ENCODE measurements around the gene PTH.

PTH gene

GRCh38 chr11:13448876-13449275 lies 46.9 kb downstream of the PTH start:
- DNase-seq = no peak

- DNase-seq = no peak
Observed at GRCh38 chr11:13446444-13446843, 49.4 kb downstream of the PTH start.

- DNase-seq = no peak
Observed at GRCh38 chr11:13445588-13445987, 50.2 kb downstream of the PTH start.

Data from DMS153 (cell line).